ENCODE data around the gene TBC1D22A.
"Not testable (repeated sequence)": the region's sequence is repeated elsewhere in the genome, so short reads cannot be mapped to it uniquely, and the experiment has no call there.

Gene TBC1D22A

GRCh38 chr22:47167056-47167455, 404.6 kb downstream of the TBC1D22A start:
- TF ChIP-seq ZNF274 (IDR thresholded peaks at IDR 0.05; ENCODE audit: low read depth, low read length) = no peak
- H3K4me3 ChIP-seq (ENCODE audit: low read length) = no peak overlapping the region

- H3K4me3 ChIP-seq (ENCODE audit: low read length) = not testable (repeated sequence)
Observed at GRCh38 chr22:47167921-47168320, 405.5 kb downstream of the TBC1D22A start.

GRCh38 chr22:47168441-47168840, 406.0 kb downstream of the TBC1D22A start:
- H3K4me3 ChIP-seq (ENCODE audit: low read length) = no peak overlapping the region
- no peak for TF ChIP-seq ZNF274 (IDR thresholded peaks at IDR 0.05; ENCODE audit: low read depth, low read length)

- H3K4me3 ChIP-seq (ENCODE audit: low read length) = no peak overlapping the region
- no peak for TF ChIP-seq ZNF274 (IDR thresholded peaks at IDR 0.05; ENCODE audit: low read depth, low read length)
Observed at GRCh38 chr22:47168900-47169800, 406.7 kb downstream of the TBC1D22A start.

- H3K4me3 ChIP-seq (ENCODE audit: low read length) = no peak overlapping the region
- no peak for TF ChIP-seq ZNF274 (IDR thresholded peaks at IDR 0.05; ENCODE audit: low read depth, low read length)
Observed at GRCh38 chr22:47169801-47170140, 407.3 kb downstream of the TBC1D22A start.

GRCh38 chr22:47170511-47171440, 408.3 kb downstream of the TBC1D22A start:
- not testable (repeated sequence) for H3K4me3 ChIP-seq (ENCODE audit: low read length)

- H3K4me3 ChIP-seq (ENCODE audit: low read length) = no peak overlapping the region
- no peak for TF ChIP-seq ZNF274 (IDR thresholded peaks at IDR 0.05; ENCODE audit: low read depth, low read length)
Observed at GRCh38 chr22:47171441-47172221, 409.2 kb downstream of the TBC1D22A start.

- no peak for TF ChIP-seq ZNF274 (IDR thresholded peaks at IDR 0.05; ENCODE audit: low read depth, low read length)
- no peak overlapping the region for H3K4me3 ChIP-seq (ENCODE audit: low read length)
Observed at GRCh38 chr22:47172771-47173534, 410.5 kb downstream of the TBC1D22A start.

GRCh38 chr22:47173535-47174021, 411.1 kb downstream of the TBC1D22A start:
- H3K4me3 ChIP-seq (ENCODE audit: low read length) = no peak overlapping the region

GRCh38 chr22:47174096-47174495, 411.6 kb downstream of the TBC1D22A start:
- no peak for TF ChIP-seq ZNF274 (IDR thresholded peaks at IDR 0.05; ENCODE audit: low read depth, low read length)

More at GRCh38 chr22:47173535-47174021, 411.1 kb downstream of the TBC1D22A start:
- no peak for TF ChIP-seq ZNF274 (IDR thresholded peaks at IDR 0.05; ENCODE audit: low read depth, low read length)

GRCh38 chr22:47174671-47175112, 412.2 kb downstream of the TBC1D22A start:
- no peak for TF ChIP-seq ZNF274 (IDR thresholded peaks at IDR 0.05; ENCODE audit: low read depth, low read length)
- H3K4me3 ChIP-seq (ENCODE audit: low read length) = no peak overlapping the region

More at GRCh38 chr22:47174096-47174495, 411.6 kb downstream of the TBC1D22A start:
- no peak overlapping the region for H3K4me3 ChIP-seq (ENCODE audit: low read length)

- no peak overlapping the region for H3K4me3 ChIP-seq (ENCODE audit: low read length)
- TF ChIP-seq ZNF274 (IDR thresholded peaks at IDR 0.05; ENCODE audit: low read depth, low read length) = no peak
Observed at GRCh38 chr22:47175151-47176025, 412.9 kb downstream of the TBC1D22A start.
